GM23248 (cell line): Measurements from ENCODE around the gene CIAO3. TPM values are rescaled to one million over a fixed set of nuclear protein-coding genes. Genes with fewer than 3 reads are reported as not detected.
A peak's percentile ranks its signal among the peaks of the same experiment; 100 is the strongest.

Experiments used
- DNase-seq: peaks from one replicate; pipeline ENCODE4 v3.0.0-alpha.2; 2015
- H2AFZ ChIP-seq: fragments of 200-600 bp; sonication (generic); 2 replicates; pipeline ENCODE4 v1.6.1; 2016; ENCODE audit warnings: antibody characterized with exemption
- H3F3A ChIP-seq: fragments of 200-600 bp; sonication (generic); 2 replicates; pipeline ENCODE4 v1.6.1; 2016; ENCODE audit warnings: mild to moderate bottlenecking, antibody characterized with exemption, mixed run types; ENCODE audit not compliant: insufficient read depth
- H3K27ac ChIP-seq: fragments of 200-600 bp; sonication (generic); 2 replicates; pipeline ENCODE4 v1.5.1; 2016; ENCODE audit warnings: mild to moderate bottlenecking
- H3K27me3 ChIP-seq: fragments of 200-600 bp; sonication (generic); replicated peaks from 2 replicates; pipeline ENCODE4 v1.6.1; 2016; ENCODE audit warnings: mild to moderate bottlenecking; ENCODE audit not compliant: insufficient read depth
- H3K36me3 ChIP-seq: fragments of 200-600 bp; sonication (generic); 2 replicates; pipeline ENCODE4 v1.6.1; 2016; ENCODE audit warnings: low read depth, mild to moderate bottlenecking
- H3K4me1 ChIP-seq: fragments of 200-600 bp; sonication (generic); 2 replicates; pipeline ENCODE4 v1.6.1; 2016; ENCODE audit warnings: mild to moderate bottlenecking; ENCODE audit not compliant: insufficient read depth
- H3K4me2 ChIP-seq: fragments of 200-600 bp; sonication (generic); one replicate; pipeline ENCODE4 v1.6.1; 2016; ENCODE audit warnings: mild to moderate bottlenecking; ENCODE audit not compliant: unreplicated experiment
- H3K4me3 ChIP-seq: fragments of 200-600 bp; sonication (generic); 2 replicates; pipeline ENCODE4 v1.5.1; 2016; ENCODE audit warnings: mild to moderate bottlenecking
- H3K79me2 ChIP-seq: fragments of 200-600 bp; sonication (generic); 2 replicates; pipeline ENCODE4 v1.6.1; 2016; ENCODE audit warnings: mild to moderate bottlenecking; ENCODE audit not compliant: insufficient read depth
- H3K9ac ChIP-seq: fragments of 200-600 bp; sonication (generic); 2 replicates; pipeline ENCODE4 v1.6.1; 2016; ENCODE audit warnings: mild to moderate bottlenecking
- H3K9me2 ChIP-seq: fragments of 200-600 bp; sonication (generic); 2 replicates; pipeline ENCODE4 v1.6.1; 2016; ENCODE audit warnings: mixed run types, mild to moderate bottlenecking, moderate library complexity; ENCODE audit not compliant: insufficient read depth
- H3K9me3 ChIP-seq: fragments of 200-600 bp; sonication (generic); one replicate; pipeline ENCODE4 v1.6.1; 2017; ENCODE audit warnings: low read depth
- H4K20me1 ChIP-seq: fragments of 200-600 bp; sonication (generic); 2 replicates; pipeline ENCODE4 v1.6.0; 2016; ENCODE audit not compliant: insufficient read depth
- EZH2 ChIP-seq: fragments of 200-600 bp; sonication (generic); IDR thresholded peaks from 2 replicates; pipeline ENCODE4 v1.6.1; 2018; ENCODE audit warnings: antibody characterized with exemption, mild to moderate bottlenecking; ENCODE audit not compliant: insufficient read depth, poor library complexity, severe bottlenecking
- EZH2phosphoT487 ChIP-seq: fragments of 200-600 bp; sonication (generic); IDR thresholded peaks from 2 replicates; pipeline ENCODE4 v1.6.1; 2018; ENCODE audit warnings: antibody characterized with exemption, moderate library complexity, mild to moderate bottlenecking, low read depth; ENCODE audit not compliant: insufficient read depth
- WGBS, 2 experiments: methylation state at CpG; one replicate each; pipeline ENCODE4 v1.1.6; 2015 to 2017; ENCODE audit warnings: low lambda C conversion rate in 2 of 2, low coverage in 1 of 2; ENCODE audit errors: missing lambda C conversion rate in 2 of 2; 5-methylcytosine and 5-hydroxymethylcytosine counted together
- in situ Hi-C: fragments of 300-500 bp; cut with MboI; formaldehyde crosslinking; loops from 2 replicates; pipeline ENCODE4 v1.15.0; 2020
- polyA plus RNA-seq: library from polyadenylated mRNA; unstranded; fragments of >200 nt; fragmentation: Nextera tagmentation; extraction: Ambion mirVana; gene quantifications from 2 replicates; pipeline ENCODE4 v1.2.1, GENCODE V29; 2016
- total RNA-seq: library from RNA; depleted of rRNA; stranded (reverse); fragments of >200 nt; shearing (Covaris generic); gene quantifications from 2 replicates; pipeline ENCODE4 v1.2.3, GENCODE V29; 2014

The CIAO3 gene
- total and polyA plus RNA-seq, 2 experiments from 2014 or later, result 24.5 to 37.5 TPM

DNA sequence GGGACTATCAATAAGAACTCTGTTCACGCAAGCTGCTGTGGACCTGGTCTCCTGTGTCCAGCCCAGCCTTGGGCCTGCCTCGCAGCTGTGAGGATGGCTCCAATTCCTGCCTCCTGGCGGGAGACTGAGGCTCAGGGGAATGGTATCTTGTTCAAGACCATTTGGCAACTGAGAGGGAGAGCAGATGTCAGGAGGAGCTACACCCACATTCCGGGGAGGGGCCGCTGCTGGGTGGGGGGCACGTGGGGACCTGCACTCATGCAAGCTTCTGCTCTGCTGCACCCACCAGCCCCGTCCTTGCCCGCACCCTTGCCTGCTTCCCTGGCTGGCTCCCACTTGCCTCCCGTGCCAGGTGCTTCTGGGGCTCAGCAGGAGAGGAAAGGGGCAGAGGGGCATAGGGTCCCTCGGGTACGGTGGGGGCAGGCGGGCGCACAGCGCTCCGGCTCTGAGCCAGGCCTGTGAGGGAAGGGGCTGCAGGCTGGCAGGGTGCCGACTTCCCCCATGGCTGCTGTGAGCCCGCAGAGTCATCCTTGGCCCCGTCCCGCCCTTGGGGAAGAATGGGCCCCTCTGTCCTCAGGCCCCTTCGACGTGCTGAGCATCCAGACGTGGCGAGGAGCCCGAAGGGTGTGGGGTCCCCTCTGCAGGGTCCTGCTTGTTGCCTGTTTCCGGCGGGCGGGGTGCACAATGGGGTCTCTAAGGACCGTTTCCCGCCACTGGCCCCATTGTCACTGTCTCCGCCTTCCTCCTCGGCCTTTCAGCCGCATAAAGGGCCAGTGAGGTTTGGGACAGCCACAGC is 23.1 kb downstream of the CIAO3 start:
- peaks cover 5% of the 10 kb centered on the region; the same call in 1 of the 2 replicates for H3K4me1 ChIP-seq
- H3K27me3 ChIP-seq, result no peaks in the 10 kb centered on the region
- no peak overlapping the region for H2AFZ ChIP-seq
- H3K36me3 ChIP-seq, result no peaks in the 10 kb centered on the region
- H3K9ac ChIP-seq, result no peak overlapping the region
- H3K79me2 ChIP-seq, result no peaks in the 10 kb centered on the region; the same call in 1 of the 2 replicates
- H4K20me1 ChIP-seq, result no peaks in the 10 kb centered on the region
- DNase-seq, result no peak
- in situ Hi-C loops, result no loop called here
- H3K27ac ChIP-seq, result no peak overlapping the region
- no peaks in the 10 kb centered on the region for H3K9me3 ChIP-seq
- peaks cover 5% of the 10 kb centered on the region for H3F3A ChIP-seq
- TF ChIP-seq EZH2phosphoT487 (no peak), EZH2 (no peak)
- H3K4me2 ChIP-seq, result no peak overlapping the region
- no peaks in the 10 kb centered on the region for H3K9me2 ChIP-seq
- no peak overlapping the region for H3K4me3 ChIP-seq
- WGBS, 2 experiments, result 74 to 83% methylated on average over 18 to 31 of the region's 32 CpGs

GRCh38 chr16:716768-717325 is 23.9 kb downstream of the CIAO3 start:
- H3K36me3 ChIP-seq, result no peaks in the 10 kb centered on the region
- H3K4me2 ChIP-seq, result no peak overlapping the region
- in situ Hi-C loops, result no loop called here
- H3K27me3 ChIP-seq, result no peaks in the 10 kb centered on the region
- H3K9me3 ChIP-seq, result no peaks in the 10 kb centered on the region
- WGBS, 2 experiments, result 87 to 89% methylated on average over 25 to 29 of the region's 29 CpGs
- H3K4me3 ChIP-seq, result no peak overlapping the region
- H2AFZ ChIP-seq, result no peak overlapping the region
- H3K9ac ChIP-seq, result no peak overlapping the region
- H3K27ac ChIP-seq, result no peak overlapping the region
- peaks cover 10% of the 10 kb centered on the region for H3F3A ChIP-seq
- DNase-seq, result no peak
- no peaks in the 10 kb centered on the region for H3K9me2 ChIP-seq
- H3K79me2 ChIP-seq, result no peaks in the 10 kb centered on the region; the same call in 1 of the 2 replicates
- H3K4me1 ChIP-seq, result peaks cover 9% of the 10 kb centered on the region; the same call in 1 of the 2 replicates
- TF ChIP-seq EZH2phosphoT487 (no peak), EZH2 (no peak)
- no peaks in the 10 kb centered on the region for H4K20me1 ChIP-seq

DNA sequence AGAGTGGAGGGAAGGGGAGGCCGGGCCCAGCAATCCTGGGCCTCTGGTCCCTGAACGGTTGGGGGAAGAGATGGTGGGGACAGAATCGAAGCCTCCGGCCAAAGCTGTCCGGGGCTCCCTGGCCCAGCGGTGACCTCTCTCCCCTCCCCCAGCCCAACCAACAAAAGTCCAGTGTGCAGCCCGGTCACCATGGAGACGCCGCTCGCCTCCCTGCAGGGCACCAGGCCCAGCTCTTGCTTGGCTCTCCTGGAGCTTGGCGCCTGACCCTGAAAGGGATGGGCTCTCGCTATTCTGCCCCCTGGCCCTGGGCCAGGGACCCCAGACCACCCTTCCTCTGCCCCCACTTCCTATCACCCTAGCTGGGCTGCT is 24.6 kb downstream of the CIAO3 start:
- Histone ChIP-seq H3K27ac (no peak overlapping the region), H3K4me1 (peaks cover 9% of the 10 kb centered on the region; the same call in 1 of the 2 replicates), H3K9me3 (no peaks in the 10 kb centered on the region), H3K4me2 (peak overlapping the region; percentile 63), H4K20me1 (no peaks in the 10 kb centered on the region), H3K36me3 (no peaks in the 10 kb centered on the region), H3F3A (peaks cover 10% of the 10 kb centered on the region), H3K79me2 (no peaks in the 10 kb centered on the region; the same call in 1 of the 2 replicates), H3K27me3 (no peaks in the 10 kb centered on the region), H3K9me2 (no peaks in the 10 kb centered on the region), H2AFZ (no peak overlapping the region), H3K9ac (peak overlapping the region; percentile 73), H3K4me3 (peak overlapping the region; percentile 76)
- peak; percentile 63 for DNase-seq
- WGBS, 2 experiments, result 21 to 28% methylated on average over 10 to 12 of the region's 12 CpGs
- in situ Hi-C loops, result no loop called here
- TF ChIP-seq EZH2phosphoT487 (no peak), EZH2 (no peak)

DNA sequence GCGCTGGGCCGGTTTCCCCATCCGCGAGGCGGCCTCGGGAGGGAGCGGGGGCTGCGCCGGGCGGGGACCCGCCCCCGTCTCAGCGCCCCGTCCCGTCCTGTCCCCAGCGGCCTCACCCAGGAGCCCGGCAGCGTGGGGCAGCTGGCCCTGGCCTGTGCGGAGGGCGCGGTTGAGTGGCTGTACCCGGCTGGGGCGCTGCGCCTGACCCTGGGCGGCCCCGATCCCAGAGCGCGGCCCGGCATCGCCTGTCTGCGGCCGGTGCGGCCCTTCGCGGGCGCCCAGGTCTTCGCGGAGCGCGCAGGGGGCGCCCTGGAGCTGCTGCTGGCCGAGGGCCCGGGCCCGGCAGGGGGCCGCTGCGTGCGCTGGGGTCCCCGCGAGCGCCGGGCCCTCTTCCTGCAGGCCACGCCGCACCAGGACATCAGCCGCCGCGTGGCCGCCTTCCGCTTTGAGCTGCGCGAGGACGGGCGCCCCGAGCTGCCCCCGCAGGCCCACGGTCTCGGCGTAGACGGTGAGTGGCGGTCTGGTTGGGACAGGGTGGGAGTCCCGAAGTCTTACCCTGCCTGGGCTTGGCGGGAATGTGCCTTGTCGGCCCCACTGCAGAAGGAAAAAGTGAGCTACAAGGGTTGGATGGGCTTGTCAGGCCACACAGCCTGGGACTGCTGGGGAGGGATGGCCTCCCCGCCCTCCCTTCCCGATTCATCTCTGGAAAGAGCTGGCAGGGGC is 25.2 kb downstream of the CIAO3 start:
- Histone ChIP-seq H3K9me2 (no peaks in the 10 kb centered on the region), H3K4me3 (peak overlapping the region; percentile 76), H3K27me3 (peaks cover 3% of the 10 kb centered on the region; the same call in 1 of the 2 replicates), H3K4me2 (peak overlapping the region; percentile 63), H3F3A (peaks cover 10% of the 10 kb centered on the region), H3K27ac (no peak overlapping the region), H3K36me3 (no peaks in the 10 kb centered on the region), H3K9me3 (no peaks in the 10 kb centered on the region), H3K79me2 (no peaks in the 10 kb centered on the region; the same call in 1 of the 2 replicates), H4K20me1 (no peaks in the 10 kb centered on the region), H3K9ac (peak overlapping the region; percentile 73), H3K4me1 (peaks cover 9% of the 10 kb centered on the region; the same call in 1 of the 2 replicates), H2AFZ (peak overlapping the region; percentile 62)
- in situ Hi-C loops, result no loop called here
- DNase-seq, result peak; percentile 63
- no peak for TF ChIP-seq EZH2phosphoT487
- TF ChIP-seq EZH2, result no peak
- 6 to 7% methylated on average over 36 to 58 of the region's 74 CpGs for WGBS, 2 experiments
